Cardiac fibroblast (primary cell): ENCODE results near the gene SPRED3.

ENCODE experiments used
- DNase-seq, 2 donors: peaks; one replicate each; pipeline versions ENCODE4 v3.0.0 to v3.0.0-alpha.2; 2010; ENCODE audit warnings: low read depth in 2 of 2
- H3K4me3 ChIP-seq, 2 donors: replicated peaks in 1 of 2; 1 replicate in 1 of 2; 2 replicates in 1 of 2; pipeline ENCODE4 v1.5.1; 2011; ENCODE audit warnings: low read depth in 2 of 2, low read length in 2 of 2, mild to moderate bottlenecking in 2 of 2, moderate library complexity in 1 of 2
- TF ChIP-seq, protein P1 (sequence below): IDR thresholded peaks from one replicate; pipeline ENCODE4 v1.5.1; 2011; ENCODE audit warnings: low read depth, mild to moderate bottlenecking, low read length, inconsistent platforms

SPRED3 gene

DNA sequence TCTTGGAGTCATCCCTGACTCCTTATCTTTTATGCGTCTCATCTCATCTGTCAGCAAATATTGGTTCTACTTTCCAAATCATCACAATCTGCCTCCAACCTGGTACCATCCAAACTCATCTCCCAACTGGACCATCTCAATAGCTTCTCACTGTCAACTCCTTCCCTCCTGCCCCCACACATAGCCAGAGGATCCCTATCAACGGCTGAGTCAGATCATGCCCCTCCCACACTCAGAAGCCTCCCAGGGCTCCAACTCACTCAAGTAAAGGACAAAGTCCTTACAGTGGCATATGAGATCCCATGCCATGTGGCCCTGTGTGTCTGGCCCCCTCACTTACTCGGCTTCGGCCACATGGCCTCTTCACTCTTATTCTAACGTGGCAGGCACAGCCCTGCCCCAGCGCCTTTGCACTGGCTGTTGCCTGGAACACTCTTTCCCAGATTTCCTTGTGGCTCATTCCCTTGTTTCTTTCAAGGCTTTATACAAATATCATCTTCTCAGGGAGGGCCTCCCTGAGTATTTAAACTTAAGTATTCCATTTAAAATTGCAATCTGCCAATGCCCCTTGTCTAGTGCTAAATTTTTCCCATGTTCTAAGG is 4.3 kb downstream of the SPRED3 start:
- no peak overlapping the region for H3K4me3 ChIP-seq
- peak; percentile 34 to 53 for DNase-seq
- TF ChIP-seq, protein P1, sequence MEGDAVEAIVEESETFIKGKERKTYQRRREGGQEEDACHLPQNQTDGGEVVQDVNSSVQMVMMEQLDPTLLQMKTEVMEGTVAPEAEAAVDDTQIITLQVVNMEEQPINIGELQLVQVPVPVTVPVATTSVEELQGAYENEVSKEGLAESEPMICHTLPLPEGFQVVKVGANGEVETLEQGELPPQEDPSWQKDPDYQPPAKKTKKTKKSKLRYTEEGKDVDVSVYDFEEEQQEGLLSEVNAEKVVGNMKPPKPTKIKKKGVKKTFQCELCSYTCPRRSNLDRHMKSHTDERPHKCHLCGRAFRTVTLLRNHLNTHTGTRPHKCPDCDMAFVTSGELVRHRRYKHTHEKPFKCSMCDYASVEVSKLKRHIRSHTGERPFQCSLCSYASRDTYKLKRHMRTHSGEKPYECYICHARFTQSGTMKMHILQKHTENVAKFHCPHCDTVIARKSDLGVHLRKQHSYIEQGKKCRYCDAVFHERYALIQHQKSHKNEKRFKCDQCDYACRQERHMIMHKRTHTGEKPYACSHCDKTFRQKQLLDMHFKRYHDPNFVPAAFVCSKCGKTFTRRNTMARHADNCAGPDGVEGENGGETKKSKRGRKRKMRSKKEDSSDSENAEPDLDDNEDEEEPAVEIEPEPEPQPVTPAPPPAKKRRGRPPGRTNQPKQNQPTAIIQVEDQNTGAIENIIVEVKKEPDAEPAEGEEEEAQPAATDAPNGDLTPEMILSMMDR = no peak

DNA sequence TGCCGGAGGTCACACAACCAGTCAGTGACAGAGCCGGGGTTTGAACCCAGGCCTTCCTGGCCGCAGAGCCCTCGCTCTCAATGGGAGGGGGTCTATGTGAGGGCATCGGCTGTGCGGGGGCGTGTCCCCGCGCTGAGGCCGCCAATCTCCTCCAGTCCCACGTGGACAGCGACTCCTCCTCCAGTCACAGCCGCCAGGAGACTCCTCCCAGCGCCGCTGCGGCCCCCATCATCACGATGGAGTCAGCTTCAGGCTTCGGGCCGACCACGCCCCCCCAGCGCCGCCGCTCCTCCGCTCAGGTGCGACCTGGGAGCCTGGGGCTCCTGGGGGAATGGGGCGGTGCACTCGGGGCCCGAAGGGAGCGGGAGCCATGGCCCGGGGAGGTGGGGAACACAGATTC is 6.0 kb downstream of the SPRED3 start:
- TF ChIP-seq, protein P1 = no peak
- H3K4me3 ChIP-seq = no peak overlapping the region
- DNase-seq = no peak

DNA sequence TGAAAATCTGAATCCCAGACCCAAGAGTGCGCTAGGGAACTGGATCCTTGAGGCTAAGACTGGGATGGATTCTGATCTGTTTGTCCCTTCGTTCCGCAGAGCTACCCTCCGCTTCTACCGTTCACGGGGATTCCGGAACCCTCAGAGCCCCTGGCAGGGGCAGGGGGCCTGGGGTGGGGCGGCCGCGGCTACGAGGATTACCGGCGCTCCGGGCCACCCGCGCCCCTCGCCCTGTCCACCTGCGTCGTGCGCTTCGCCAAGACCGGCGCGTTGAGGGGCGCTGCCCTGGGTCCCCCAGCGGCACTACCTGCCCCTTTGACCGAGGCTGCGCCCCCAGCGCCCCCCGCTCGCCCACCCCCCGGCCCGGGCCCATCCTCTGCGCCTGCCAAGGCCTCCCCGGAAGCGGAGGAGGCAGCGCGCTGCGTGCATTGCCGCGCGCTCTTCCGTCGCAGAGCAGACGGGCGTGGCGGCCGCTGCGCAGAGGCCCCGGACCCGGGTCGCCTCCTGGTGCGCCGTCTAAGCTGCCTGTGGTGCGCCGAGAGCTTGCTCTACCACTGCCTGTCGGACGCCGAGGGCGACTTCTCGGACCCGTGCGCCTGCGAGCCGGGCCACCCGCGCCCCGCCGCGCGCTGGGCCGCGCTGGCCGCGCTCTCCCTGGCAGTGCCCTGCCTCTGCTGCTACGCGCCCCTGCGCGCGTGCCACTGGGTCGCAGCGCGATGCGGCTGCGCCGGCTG is 7.1 kb downstream of the SPRED3 start:
- DNase-seq = no peak
- no peak overlapping the region for H3K4me3 ChIP-seq
- TF ChIP-seq, protein P1 = no peak

DNA sequence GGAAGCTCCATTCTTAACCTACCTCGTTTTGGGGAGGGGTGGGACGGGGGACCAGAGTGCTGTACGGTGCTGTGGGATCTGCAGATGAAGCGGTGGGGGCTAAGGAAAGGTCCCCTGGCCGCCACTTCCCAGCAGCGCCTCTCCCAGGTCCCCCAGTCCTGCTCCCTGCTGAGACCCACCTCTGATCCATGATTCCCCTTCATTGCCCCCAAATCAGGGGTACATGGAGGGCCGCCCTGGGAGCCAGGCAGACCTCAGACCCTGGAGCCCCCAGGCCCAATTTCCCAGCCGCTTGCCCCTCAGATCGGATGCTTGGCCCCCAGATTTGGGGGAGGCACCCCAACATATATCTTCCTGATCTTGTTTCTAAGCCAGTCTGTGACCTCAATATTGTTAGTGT is 10.6 kb downstream of the SPRED3 start:
- TF ChIP-seq, protein P1 = no peak

DNA sequence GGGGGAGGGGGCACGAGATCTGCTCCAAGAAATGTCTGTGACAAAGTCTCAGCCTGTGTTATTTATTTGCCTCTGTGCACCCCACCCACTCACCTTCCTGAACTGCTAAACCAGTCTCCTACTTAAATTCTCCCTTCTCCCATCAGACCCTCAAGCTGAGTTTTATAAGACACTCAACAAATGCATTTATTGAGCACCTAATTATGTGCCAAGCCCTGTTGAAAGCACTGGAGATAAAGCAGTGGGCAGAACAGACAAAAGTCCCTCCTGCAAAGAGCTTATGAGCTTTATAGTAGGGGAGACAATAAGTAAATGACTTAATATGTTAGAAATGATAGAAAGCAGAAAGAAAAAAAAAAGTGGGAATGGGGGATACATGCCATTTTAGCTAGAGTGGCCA is 11.0 kb downstream of the SPRED3 start:
- no peak for DNase-seq
- no peak overlapping the region for H3K4me3 ChIP-seq
- TF ChIP-seq, protein P1 = no peak

More for the DNA sequence above, 10.6 kb downstream of the SPRED3 start:
- no peak overlapping the region for H3K4me3 ChIP-seq
- no peak for DNase-seq

DNA sequence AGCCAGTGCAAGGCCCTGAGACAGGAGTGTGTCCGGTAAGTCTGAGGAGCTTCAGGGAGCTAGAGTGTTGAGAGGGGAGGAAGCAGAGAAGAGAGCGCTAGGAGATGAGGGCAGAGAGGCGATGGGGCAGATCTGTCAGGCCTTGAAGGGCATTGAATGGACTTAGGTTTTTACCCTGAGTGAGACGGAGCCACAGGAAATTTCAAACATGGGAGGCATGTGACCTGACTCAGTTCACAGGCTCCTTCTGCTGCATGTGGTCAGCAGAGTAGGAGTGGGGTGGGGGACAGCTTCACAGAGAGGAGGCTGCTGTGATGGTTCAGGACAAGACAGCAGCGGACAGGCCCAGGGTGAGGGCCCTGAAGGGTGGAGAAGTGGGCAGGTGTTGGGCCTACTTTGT is 11.9 kb downstream of the SPRED3 start:
- TF ChIP-seq, protein P1 = no peak
- no peak overlapping the region for H3K4me3 ChIP-seq
- no peak for DNase-seq

DNA sequence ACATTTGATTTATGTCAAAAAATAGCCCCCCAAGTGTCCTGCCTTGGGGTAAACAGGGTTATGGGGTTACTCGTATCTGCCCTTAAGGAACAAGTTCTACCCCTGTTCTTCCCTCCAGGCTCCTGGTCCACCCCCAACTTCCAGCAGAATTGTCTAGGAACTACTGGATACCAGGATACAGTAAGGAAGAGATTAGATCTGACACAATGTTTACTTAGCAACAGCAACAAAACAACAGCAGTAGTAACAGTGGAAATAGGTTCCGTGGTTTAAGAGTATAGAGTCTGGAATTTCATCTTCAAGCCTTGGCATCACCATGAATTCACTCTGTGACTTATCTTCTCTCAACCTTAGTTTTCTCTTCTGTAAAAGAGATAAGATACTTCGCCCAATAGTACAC is 12.7 kb downstream of the SPRED3 start:
- peak; percentile 49 to 51 for DNase-seq
- TF ChIP-seq, protein P1 = no peak
- no peak overlapping the region for H3K4me3 ChIP-seq
